CD1c-positive myeloid dendritic cell (primary cell): ENCODE measurements around the gene TOPAZ1.
"Not testable (repeated sequence)": the region's sequence is repeated elsewhere in the genome, so short reads cannot be mapped to it uniquely, and the experiment has no call there.

ENCODE experiments used
- DNase-seq: peaks from one replicate; pipeline ENCODE4 v3.0.0-alpha.2; 2016; ENCODE audit errors: extremely low spot score

TOPAZ1 gene

DNA sequence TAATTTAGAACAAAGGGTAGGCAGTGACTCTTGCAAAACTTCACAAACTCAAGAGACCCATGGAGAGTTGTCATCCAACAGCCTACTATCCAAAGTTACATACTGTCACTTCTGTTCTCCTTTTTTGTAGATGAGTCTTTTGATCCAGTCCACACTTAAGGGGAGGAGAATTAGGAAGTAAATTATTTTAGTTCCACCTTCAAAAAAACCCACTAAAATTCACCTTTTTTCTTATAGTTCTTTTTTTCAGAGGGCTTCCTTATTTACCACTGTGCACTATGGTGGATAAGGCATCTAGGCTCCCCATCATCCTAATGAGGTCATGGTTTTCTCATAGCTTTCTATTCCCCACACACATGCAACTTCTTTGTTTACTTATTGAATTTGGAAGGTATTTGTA is 88.3 kb downstream of the TOPAZ1 start:
- peak; percentile 10 for DNase-seq

DNA sequence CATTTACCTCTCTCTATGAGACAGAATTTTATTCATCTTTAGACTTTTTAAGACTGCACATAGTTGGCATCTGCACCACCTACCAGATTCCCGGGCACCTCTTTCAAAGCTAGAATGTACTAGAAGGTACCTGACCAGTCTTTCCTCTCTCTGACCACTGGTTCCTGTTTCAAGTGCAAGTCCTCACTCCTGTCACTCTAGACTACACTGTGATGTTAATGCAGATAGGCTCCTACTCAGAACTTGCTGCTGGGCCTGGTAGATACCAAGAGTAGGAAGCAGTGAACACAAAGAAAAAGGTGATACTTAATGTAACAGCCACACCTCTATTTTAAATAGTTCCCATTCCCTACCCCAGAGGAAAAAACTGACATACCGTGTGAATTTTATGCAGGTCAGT is 88.8 kb downstream of the TOPAZ1 start:
- DNase-seq: no peak

DNA sequence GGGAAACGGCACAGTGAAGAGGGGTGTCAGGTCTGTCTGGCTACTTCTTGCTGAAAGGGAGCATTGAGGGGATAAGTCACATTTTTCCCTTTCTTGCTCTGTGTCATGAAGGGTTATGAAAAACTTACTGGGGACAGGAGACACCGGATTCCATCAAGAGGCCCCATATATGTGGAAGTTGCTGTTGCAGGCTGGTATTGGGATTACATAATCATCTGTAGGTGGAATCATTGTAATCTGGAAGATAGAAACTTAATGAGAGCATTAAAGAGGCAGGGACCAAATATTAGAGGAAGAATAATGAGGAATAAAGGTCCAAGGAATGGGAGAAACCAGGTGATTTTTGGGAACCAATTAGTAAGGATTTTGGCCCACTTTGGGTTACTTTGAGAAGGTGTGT is 92.6 kb downstream of the TOPAZ1 start:
- DNase-seq: peak; percentile 17

DNA sequence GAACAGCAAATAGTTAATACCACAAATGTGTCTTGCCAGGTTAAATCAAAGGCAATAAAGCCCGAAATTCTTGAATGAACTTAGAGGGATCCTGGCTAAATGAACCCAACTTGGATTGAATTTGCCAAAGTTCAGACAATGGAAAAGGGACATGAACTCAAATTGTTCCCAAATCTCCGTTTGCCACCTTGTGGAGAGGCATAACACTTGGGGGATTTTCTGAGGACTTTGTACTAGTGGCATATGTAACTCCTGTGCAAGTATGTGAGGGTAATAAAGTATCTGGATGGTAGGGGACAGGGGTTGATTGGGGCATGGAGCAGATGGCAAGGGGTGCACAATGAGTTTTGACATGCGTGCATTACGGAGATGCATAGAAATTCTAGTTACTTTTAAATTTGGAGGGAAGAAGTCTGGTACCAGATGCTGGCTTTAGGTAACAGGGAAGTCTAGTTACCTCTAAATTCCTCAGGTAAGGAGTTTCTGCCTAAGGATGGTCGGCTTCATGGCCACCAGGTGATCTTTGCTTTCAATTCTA is 95.6 kb downstream of the TOPAZ1 start:
- DNase-seq: no peak

DNA sequence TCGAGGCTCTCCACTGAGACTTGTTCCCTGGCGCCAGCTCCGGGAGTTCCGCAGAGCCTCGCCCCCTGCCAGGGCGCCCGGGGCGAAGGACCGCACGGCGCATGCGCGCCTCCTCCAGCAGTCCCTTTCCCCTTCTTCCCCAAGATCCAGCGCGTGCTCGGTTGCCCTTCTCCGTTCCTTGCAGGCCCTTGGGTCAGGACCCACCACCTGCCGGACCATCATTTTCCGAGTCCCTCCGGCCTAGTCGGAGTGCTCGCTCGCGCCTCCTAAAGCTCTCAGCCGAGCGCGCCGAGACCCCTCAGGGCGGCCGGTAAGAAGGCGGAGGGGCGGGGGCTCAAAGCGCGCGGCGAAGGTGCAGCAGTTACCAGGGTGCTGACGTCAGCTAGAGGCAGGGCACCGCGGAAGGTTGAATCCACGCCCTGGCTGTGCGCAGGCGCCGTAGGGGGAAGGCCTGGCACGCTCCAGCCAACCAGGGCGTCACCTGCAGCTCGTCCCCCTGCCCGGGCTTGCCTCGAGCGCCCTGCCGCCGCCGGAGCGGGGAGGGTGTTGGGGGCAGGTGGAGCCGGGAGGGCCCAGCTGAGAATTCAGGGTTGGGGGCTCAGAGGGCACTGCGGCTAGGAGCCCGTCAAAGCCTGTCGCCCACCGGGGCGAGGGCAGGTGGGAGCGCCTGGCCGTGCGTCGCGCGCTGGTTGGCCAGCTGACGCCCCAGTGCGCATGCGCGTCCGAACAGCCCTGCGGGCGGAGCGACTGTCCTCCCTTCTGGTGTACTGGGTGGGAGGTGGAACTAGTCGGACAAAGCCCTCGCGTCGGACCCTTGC is 96.5 kb downstream of the TOPAZ1 start, which contains the start of gene TCAIM:
Gene TCAIM (plus strand): TSS at position 757 of the 818 bp plus-strand sequence. CDS start 16,017 bp downstream, outside the sequence.
- DNase-seq: peak; percentile 99

DNA sequence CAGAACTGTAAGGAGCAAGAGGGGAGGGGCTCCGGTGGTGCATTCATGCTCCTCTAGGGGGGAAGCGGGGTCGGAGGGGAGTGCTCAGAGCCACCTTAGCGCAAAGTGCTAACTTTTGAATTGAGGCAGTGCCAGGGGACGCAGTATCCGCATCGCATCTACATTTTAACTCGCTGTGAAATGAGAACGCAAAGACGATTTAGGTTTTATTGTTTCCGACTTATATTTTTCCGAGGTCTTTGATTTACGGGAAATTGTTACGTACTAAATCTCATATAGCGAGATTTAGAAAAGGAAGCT is 97.1 kb downstream of the TOPAZ1 start:
- no peak for DNase-seq

DNA sequence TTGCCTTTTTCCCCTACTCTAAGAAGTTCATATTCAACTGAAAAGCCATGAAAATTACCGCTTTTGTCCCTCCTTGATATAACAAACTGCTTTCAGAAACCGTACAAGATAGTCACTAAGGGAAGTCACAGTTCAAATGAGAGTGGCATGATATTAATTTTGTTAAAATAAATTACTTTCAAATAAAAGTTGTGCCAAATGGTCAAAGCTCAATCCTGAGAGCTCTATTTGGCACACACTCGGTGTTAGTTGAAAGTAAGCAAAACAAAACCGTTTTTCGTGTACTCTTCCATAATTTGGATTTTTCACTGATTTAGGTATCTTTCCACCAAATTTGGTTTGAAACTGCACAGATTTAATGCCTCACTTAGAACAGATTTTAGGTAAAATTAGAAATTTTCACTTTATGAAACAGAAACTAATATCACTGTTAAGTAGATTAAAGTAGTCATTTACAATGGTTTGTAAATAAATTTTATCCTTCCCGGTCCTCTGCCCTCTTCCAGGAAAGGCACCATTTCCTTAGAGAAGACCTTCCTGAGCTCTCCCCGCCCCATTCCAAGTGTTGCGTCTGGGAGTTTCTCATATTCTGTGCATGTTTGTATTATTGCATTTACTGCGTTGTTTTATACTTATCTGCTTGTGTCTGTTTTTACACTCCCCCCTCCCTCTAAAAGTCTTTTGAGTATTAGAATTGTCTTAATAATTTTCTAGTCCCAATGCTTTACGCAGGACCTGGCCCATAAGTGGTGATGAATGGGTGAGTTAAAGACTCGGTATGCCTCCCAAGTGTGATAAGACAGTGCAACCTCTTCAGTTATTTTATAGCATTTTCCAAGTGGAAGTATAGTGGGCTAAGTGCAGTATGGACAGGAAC is 97.7 kb downstream of the TOPAZ1 start:
- no peak for DNase-seq

DNA sequence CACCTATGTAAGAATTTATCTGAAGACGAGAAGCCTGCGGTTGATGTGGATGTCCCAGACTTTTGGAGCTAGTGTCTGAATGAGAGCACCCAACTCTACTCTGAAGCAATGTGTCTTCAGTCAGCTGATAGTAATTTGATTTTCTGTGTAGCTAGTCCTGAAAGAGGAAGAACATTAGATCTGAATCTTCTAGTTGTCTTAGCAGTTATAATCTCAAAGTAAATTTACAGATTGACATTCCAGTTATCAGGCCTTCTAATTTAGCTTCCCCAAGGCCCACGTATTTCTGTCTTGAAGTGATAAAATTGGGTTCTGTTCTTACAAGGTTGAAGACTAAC is 98.3 kb downstream of the TOPAZ1 start:
- peak; percentile 20 for DNase-seq

DNA sequence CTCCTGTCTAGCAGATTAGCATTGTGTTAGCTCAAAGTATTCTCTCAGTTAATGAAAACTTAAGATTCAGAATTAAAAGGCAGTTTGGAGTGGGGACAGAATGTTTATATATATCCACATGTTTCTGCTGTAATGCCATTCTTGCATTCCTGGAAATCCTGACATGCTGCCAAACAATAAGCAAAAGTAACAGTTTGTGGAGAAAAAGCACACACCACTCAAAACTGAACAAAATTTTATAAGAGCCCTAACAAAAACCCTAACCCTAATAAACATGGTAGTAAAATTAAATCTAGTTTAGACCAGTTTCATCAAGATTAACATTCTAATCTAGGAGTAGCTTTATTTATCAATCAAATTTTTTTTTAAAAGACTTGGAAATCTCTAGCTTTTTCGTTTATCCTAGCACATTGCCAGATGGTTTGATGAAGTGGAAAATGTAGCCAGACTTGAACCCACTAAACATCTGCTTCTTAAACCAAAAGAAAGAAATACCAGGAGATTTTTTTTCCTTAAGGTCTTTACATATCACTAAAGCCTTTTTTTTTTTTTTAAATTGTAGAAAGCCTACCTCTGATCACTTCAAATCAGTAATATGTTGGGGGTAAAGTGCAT is 100.6 kb downstream of the TOPAZ1 start:
- DNase-seq: no peak

DNA sequence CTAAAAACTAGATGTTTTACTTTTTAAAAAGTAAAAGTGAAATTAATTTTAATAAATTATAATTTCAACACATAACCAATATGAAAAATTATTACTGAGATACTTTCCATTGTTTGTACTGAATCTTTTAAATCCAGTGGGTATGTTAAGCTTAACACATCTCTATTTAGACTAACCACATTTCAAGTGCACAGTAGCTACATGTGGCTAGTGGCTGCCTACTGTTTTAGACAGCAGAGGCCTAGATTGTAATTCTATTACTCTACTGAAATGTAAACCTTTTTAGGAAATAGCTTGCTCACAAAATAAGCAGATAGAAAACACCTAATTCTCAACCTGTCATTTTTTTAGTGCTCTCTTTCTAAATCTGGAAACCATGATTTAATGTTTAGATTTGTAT is 101.7 kb downstream of the TOPAZ1 start:
- no peak for DNase-seq

DNA sequence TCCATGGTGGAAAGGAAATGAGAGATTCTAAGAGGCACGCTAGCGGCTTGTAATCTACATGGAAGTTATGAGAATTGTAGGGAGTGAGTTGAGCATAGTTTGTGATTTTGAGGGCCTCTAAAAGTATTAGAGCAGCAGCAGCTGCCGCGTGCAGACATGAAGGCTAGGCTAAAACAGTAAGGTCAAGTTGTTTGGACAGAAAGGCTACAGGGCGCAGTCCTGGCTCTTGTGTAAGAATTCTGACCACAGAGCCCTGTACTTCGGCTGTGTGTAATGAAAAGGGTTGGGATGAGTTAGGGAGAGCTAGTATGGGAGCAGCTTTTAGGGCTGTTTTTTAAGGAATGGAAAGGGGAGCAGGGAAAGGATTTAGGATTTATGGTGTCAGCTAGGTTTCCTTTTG is 104.9 kb downstream of the TOPAZ1 start:
- DNase-seq: not testable (repeated sequence)

DNA sequence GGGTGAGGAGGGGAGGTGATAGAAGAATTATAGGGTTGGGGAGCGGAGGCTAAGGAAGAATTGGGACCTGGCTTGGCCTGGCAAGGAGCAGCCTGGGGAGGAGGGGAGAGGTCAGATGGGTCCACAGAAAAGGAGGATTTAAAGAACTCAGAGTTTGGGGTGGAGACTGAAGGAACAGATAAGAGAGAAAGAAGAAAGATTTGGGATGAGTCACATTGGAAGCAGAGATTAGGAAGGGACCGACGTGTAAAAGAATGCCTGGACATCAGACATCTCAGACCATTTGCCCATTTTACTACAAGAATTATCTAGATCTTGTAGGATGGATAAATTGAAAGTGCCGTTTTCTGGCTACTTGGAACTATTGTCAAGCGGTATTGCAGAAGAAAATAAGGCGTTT is 107.3 kb downstream of the TOPAZ1 start:
- DNase-seq: no peak

DNA sequence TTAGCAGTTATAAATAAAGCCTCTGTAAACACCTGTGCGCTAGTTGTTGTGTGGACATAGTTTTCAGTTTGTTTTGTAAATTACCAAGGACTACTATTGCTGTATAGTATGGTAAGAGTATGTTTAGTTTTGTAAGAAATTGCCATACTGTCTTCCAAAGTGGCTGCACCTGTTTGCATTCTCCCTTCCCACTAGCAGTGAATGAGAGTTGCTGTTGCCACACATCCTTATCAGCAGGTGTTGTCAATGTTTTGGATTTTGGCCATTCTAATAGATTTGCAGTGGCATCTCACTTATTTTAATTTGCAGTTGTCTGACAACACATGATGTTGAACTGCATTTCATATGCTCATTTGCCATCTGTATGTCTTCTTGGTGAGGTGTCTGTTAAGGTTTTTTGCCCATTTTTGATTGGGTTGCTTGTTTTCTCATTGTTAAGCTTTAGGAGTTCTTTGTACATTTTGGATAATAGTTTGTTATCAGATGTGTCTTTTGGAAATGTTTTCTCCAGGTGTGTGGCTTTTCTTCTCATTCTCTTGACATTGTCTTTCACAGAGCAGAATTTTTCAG is 111.8 kb downstream of the TOPAZ1 start:
- no peak for DNase-seq

DNA sequence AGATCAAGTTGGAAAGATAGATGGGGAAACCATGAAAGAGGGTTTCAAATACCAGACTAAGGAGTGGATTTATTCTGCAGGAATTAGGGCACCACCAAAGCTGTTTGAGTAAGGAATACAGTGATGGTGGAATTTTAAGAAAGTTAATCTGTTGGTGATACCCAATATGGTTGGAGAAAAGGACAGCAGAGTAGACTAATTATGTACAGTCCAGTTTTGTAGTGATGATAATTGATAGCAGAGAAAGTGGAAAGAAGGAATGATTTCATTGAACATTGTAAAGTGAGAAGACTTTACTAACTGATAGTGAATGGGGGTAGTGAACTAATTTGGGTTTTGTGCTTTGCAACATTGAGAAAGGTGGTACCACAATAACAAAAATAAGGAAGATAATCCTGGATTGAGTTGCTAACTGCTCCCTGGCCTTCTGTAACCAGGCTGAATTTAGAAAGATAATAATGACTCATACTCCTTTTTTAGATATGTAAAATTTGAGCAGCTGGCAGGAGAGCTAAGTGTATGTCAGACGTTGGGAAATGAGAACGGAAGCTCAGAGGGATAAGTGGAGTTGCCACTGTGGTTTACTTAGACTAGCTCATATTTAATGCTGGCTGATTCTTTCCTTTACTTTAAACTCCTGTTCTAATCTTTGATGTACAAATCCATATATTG is 113.8 kb downstream of the TOPAZ1 start:
- DNase-seq: peak; percentile 29

DNA sequence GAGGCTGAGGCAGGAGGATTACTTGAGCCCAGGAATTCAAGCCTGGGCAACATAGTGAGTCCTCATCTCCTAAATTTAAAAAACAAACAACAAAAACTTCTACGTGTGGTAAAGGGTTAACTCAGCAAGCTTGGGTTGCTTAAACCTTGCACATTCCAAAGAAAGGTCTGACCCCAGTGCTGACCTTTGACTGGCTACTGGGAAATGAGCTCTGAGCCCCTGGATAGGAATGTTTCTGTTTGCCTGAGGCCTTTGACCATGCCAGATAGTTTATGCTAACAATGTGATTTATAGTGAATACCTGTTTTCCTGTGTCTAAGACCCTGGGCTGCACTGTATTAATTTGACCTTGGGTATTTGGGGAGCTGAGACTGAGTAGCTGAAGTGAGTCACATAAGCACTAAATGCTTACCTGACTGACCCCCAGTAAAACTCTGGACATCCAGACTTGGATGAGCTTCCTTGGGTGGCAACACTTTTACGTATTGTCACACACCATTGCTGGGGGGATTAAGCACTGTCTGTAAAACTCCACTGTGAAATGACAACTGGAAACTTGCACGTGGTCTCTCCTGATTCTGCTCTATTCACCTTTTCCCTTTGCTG is 117.6 kb downstream of the TOPAZ1 start:
- no peak for DNase-seq

DNA sequence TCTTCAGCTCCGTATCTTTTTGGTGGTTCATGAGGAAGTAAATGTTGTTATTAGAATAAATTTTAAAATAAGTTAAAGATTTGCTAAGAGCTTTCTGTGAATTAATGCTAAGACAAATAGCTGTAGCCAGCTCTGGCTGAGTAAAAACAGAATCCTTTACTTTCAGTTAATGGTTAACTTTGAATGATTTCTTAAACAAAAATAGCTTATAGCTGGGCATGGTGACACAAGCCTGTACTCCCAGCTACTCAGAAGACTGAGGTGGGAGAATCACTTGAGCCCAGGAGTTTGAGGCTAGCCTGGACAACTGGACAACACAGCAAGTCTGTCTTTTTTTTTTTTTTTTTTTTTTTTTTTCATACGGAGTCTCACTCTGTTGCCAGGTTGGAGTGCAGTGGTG is 121.9 kb downstream of the TOPAZ1 start:
- DNase-seq: no peak

DNA sequence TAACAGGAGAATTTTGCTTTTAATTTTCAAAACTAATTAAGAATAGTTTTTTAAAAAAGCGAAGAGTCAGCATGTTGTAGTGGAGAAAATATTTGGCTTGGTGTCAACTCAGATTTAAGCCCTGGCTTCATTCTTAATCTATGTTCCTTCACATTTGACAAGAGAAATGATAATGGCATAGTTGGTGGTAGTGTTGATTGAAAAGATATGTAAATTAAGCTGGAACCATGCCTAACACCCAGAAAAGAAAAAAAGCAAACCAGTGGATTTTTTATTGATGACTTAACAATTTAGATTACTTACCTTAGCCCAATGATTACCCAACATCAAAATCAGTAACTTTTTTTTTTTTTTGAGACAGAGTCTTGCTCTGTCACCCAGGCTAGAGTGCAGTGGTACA is 124.3 kb downstream of the TOPAZ1 start:
- no peak for DNase-seq

DNA sequence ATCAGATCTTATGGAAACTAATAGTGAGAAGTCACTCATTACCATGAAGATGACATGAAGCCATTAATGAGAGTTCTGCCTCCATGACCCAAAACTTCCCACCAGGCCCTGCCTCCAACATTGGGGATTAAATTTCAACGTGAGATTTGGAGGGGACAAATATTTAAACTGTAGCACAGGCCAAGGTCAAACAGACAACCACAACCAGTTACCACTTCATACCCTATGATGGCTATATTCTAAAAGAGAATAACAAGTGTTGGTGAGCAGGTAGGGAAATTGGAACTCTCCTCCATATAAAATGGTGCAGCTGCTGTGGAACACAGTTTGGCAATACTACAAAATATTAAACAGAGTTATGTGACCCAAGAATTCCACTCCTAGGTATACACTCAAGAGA is 133.8 kb downstream of the TOPAZ1 start:
- no peak for DNase-seq
